ENCODE results near the gene TTL. TPM values are rescaled to one million over a fixed set of nuclear protein-coding genes. Genes with fewer than 3 reads are reported as not detected.
A peak's percentile ranks its signal among the peaks of the same experiment; 100 is the strongest.

Gene TTL
- total RNA-seq, 2 donors from 2014 or later: 30.9 to 35.9 TPM

- Histone ChIP-seq H3K9me3 (no peaks in the 10 kb centered on the region), H3K4me1 (ENCODE audit: control insufficient read depth in 1 of 2, low read depth in 2 of 2) (peaks cover 6 to 15% of the 10 kb centered on the region in 2 donors), H3K27me3 (replicated peaks; ENCODE audit: insufficient read depth) (no peaks in the 10 kb centered on the region), H3K27ac (peak overlapping the region; percentile 90 to 93), H3K36me3 (peaks cover 4% of the 10 kb centered on the region), H3K4me3 (peak overlapping the region; percentile 72)
- DNase-seq (ENCODE audit: low spot score): no peak
- ATAC-seq (ENCODE audit: insufficient number of reproducible peaks, low FRiP score, low read depth): no peak
- no peak for TF ChIP-seq CTCF (IDR thresholded peaks at IDR 0.05)
Measured at GRCh38 chr2:112583497-112584133, 101.7 kb downstream of the TTL start.

- H3K27me3 ChIP-seq (replicated peaks; ENCODE audit: insufficient read depth): no peaks in the 10 kb centered on the region
- H3K4me3 ChIP-seq: peak within 1 kb of the TSS; percentile 72
- no peaks in the 10 kb centered on the region for H3K9me3 ChIP-seq
- peaks cover 6 to 15% of the 10 kb centered on the region in 2 donors for H3K4me1 ChIP-seq (ENCODE audit: control insufficient read depth in 1 of 2, low read depth in 2 of 2)
- H3K27ac ChIP-seq: peak within 1 kb of the TSS; percentile 90 to 93
- ATAC-seq (ENCODE audit: insufficient number of reproducible peaks, low FRiP score, low read depth) (peak; percentile 92), DNase-seq (ENCODE audit: low spot score) (peak; percentile 89)
- peaks cover 4% of the 10 kb centered on the region for H3K36me3 ChIP-seq
- TF ChIP-seq CTCF (IDR thresholded peaks at IDR 0.05): peak; percentile 15
Measured at GRCh38 chr2:112584134-112584890, 102.4 kb downstream of the TTL start, which contains the start of gene CHCHD5. TSS of gene CHCHD5 (plus strand) at chr2:112584609. CDS start at chr2:112584648, 39 bp downstream.

GRCh38 chr2:112584891-112585250, 102.9 kb downstream of the TTL start:
- TF ChIP-seq CTCF (IDR thresholded peaks at IDR 0.05): no peak
- Histone ChIP-seq H3K36me3 (peaks cover 4% of the 10 kb centered on the region), H3K9me3 (no peaks in the 10 kb centered on the region), H3K4me3 (peak overlapping the region; percentile 72), H3K27me3 (replicated peaks; ENCODE audit: insufficient read depth) (no peaks in the 10 kb centered on the region), H3K27ac (peak overlapping the region; percentile 90 to 93), H3K4me1 (ENCODE audit: control insufficient read depth in 1 of 2, low read depth in 2 of 2) (peaks cover 6 to 15% of the 10 kb centered on the region in 2 donors)
- DNase-seq (ENCODE audit: low spot score) (no peak), ATAC-seq (ENCODE audit: insufficient number of reproducible peaks, low FRiP score, low read depth) (no peak)

- ATAC-seq (ENCODE audit: insufficient number of reproducible peaks, low FRiP score, low read depth) (no peak), DNase-seq (ENCODE audit: low spot score) (no peak)
- Histone ChIP-seq H3K36me3 (peaks cover 4% of the 10 kb centered on the region), H3K27me3 (replicated peaks; ENCODE audit: insufficient read depth) (no peaks in the 10 kb centered on the region), H3K9me3 (no peaks in the 10 kb centered on the region), H3K27ac (peak overlapping the region; percentile 90 to 93), H3K4me3 (peak overlapping the region; percentile 72), H3K4me1 (ENCODE audit: control insufficient read depth in 1 of 2, low read depth in 2 of 2) (peaks cover 6 to 15% of the 10 kb centered on the region in 2 donors)
- no peak for TF ChIP-seq CTCF (IDR thresholded peaks at IDR 0.05)
Measured at GRCh38 chr2:112585400-112585799, 103.4 kb downstream of the TTL start.

- Histone ChIP-seq H3K27me3 (replicated peaks; ENCODE audit: insufficient read depth) (no peaks in the 10 kb centered on the region), H3K4me1 (ENCODE audit: control insufficient read depth in 1 of 2, low read depth in 2 of 2) (peaks cover 6 to 15% of the 10 kb centered on the region in 2 donors), H3K4me3 (no peak overlapping the region), H3K27ac (no peak overlapping the region), H3K9me3 (no peaks in the 10 kb centered on the region), H3K36me3 (peaks cover 10% of the 10 kb centered on the region)
- no peak for ATAC-seq (ENCODE audit: insufficient number of reproducible peaks, low FRiP score, low read depth)
- DNase-seq (ENCODE audit: low spot score): no peak
- no peak for TF ChIP-seq CTCF (IDR thresholded peaks at IDR 0.05)
Measured at GRCh38 chr2:112585873-112586464, 104.0 kb downstream of the TTL start.

All from thoracic aorta (tissue), 2 donors.